Fibroblast of the aortic adventitia (primary cell): Measurements from ENCODE around the gene LONP2. TPM values are rescaled to one million over a fixed set of nuclear protein-coding genes. Genes with fewer than 3 reads are reported as not detected.
A peak's percentile ranks its signal among the peaks of the same experiment; 100 is the strongest.
"Not testable (repeated sequence)": the region's sequence is repeated elsewhere in the genome, so short reads cannot be mapped to it uniquely, and the experiment has no call there.

ENCODE experiments used
- DNase-seq: peaks from one replicate; pipeline ENCODE4 v3.0.0-alpha.2; 2010; ENCODE audit warnings: low read depth
- H3K4me3 ChIP-seq: 2 replicates; pipeline ENCODE4 v1.5.1; 2011; ENCODE audit warnings: low read depth, mild to moderate bottlenecking, control low read depth, low read length, moderate library complexity
- total RNA-seq: library from RNA; depleted of rRNA; stranded (reverse); fragments of >200 nt; gene quantifications from 2 replicates; pipeline ENCODE4 v1.2.3, GENCODE V29; 2012; ENCODE audit warnings: low replicate concordance
- TF ChIP-seq, protein P1 (sequence below): IDR thresholded peaks from 2 replicates; pipeline ENCODE4 v1.5.1; 2011; ENCODE audit warnings: mild to moderate bottlenecking, low read length, control low read depth, inconsistent platforms; ENCODE audit not compliant: insufficient read depth

LONP2 gene
- total RNA-seq, 1 donor: 49.3 TPM

DNA sequence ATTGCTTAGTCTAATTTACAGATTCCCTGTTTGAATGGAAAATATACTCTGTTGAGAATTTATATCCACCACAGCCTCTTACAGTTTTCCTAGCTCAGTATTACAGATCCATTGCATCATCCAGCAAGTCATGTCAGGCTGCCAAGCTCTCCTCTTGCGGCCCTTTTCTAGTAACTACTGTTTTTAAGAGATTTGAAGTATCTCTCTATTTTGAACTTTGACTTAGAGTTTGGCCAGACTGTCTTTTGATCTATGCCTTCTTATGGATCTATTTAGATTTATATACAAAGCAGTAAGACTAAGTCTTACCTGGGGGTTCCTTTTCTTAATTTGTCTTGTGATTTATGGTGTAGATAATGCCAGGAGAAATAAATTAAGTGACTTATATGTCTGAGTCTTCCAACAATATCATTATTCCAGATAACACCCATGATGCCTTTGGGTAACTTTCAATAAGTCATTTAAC, 56.3 kb downstream of the LONP2 start:
- no peak overlapping the region for H3K4me3 ChIP-seq
- TF ChIP-seq, protein P1, sequence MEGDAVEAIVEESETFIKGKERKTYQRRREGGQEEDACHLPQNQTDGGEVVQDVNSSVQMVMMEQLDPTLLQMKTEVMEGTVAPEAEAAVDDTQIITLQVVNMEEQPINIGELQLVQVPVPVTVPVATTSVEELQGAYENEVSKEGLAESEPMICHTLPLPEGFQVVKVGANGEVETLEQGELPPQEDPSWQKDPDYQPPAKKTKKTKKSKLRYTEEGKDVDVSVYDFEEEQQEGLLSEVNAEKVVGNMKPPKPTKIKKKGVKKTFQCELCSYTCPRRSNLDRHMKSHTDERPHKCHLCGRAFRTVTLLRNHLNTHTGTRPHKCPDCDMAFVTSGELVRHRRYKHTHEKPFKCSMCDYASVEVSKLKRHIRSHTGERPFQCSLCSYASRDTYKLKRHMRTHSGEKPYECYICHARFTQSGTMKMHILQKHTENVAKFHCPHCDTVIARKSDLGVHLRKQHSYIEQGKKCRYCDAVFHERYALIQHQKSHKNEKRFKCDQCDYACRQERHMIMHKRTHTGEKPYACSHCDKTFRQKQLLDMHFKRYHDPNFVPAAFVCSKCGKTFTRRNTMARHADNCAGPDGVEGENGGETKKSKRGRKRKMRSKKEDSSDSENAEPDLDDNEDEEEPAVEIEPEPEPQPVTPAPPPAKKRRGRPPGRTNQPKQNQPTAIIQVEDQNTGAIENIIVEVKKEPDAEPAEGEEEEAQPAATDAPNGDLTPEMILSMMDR: no peak
- peak; percentile 96 for DNase-seq

DNA sequence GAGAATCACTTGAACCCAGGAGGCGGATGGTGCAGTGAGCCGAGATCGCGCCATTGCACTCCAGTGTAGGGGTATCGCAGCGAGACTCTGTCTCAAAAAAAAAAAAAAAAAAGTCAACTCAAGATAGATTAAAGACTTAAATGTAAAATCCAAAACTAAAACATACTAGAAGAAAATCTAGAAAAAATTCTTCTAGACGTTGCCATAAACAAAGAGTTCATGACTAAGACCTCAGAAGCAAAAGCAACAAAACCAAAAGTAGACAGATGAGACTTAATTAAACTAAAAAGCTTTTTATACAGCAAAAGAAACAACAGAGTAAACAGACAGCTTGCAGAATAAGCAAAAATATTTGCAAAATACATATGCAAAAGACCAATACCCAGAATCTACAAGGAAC, 64.4 kb downstream of the LONP2 start:
- TF ChIP-seq, protein P1: no peak
- H3K4me3 ChIP-seq: no peak overlapping the region
- no peak for DNase-seq

DNA sequence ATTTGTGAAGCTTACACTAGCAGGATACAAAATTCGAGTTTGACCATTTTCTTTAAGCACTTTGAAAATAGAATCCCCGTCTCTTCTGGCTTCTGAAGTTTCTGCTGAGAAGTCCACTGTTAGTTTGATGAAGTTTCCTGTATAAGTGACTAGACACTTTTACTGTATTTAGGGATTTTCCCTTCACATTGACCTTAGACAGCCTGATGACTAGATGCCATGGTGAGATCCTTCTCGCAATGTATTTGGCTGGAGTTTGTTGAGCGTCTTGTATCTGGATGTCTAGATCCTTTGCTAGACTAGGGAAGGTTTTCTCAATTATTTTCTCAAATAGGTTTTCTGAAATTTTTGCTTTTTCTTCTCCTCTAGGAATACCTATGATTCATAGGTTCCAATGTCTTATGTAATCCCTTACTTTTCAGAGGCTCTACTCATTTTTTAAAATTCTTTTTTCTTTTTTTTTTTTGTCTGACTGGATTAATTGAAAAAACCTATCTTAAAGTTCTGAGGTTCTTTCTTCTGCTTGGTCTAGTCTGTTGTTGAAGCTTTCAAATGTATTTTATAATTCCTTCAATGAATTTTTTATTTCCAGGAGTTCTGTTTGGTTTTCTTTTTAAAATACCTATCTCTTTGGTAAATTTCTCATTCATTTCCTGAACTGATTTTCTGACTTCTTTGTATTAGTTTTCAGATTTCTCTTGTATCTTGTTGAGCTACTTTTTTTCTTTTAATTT, 67.0 kb downstream of the LONP2 start:
- H3K4me3 ChIP-seq: no peak overlapping the region
- TF ChIP-seq, protein P1: no peak
- DNase-seq: no peak

DNA sequence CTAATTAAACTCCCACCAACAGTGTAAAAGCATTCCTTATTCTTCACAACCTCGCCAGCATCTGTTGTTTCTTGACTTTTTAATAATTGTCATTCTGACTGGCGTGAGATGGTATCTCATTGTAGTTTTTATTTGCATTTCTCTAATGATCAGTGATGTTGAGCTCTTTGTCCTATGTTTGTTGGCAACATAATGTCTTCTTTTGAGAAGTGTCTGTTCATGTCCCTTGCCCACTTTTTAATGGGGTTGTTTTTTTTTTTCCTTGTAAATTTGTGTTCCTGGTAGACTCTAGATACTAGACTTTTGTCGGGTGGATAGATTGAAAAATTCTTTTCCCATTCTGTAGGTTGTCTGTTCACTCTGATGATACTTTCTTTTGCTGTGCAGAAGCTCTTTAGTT, 69.8 kb downstream of the LONP2 start:
- not testable (repeated sequence) for H3K4me3 ChIP-seq, DNase-seq

DNA sequence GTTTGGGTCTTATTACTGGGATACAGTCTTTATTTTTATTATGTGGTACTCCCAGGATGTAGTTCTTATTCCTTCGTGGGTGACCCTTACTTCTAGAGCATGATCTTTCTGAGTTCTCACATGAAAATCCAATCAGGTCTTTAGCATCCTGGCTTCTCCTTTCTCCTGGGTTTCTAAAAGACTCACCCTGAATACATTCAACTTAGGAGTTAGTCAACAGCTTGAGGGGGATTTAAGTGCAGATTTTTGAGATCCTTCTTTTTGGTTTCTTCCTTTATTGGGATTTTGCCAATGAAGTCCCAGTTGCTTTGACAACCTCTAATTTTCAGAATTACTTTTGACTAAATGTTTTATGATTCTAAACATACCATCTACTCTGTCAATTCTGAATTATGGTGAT, 72.9 kb downstream of the LONP2 start:
- H3K4me3 ChIP-seq: no peak overlapping the region
- TF ChIP-seq, protein P1: no peak
- no peak for DNase-seq

DNA sequence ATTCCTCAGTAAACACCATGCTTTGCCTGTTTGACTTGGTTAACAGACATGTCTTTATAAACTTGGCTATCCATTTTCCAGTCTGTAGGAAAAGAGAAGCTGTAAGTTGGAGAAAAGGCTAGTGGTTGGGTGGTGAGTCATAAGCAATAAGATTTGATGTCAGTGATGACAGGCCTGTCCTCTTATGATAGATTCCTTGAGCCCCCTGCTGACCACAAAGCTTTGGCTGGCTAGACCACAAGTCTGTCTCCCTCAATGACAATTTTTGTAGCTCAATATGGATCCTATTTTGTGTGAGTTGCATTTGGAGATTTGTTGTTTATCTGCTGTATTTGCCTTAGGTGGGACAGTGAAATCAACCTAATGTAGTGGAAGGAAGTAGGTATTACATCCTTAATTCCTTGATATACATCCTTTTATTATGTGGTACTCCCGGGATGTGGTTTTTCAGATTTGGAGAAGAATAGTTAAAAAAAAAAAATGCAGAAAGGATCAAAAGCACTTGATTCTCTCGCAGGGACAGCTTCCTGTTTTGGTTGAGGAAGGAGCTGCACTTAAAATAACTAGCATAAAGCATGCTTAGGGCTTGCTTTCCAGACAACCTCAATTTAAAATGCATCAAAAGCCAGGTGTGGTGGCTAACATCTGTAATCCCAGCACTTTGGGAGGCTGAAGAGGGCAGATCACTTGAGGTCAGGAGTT, 73.7 kb downstream of the LONP2 start:
- DNase-seq: peak; percentile 70
- TF ChIP-seq, protein P1: peak; percentile 8

DNA sequence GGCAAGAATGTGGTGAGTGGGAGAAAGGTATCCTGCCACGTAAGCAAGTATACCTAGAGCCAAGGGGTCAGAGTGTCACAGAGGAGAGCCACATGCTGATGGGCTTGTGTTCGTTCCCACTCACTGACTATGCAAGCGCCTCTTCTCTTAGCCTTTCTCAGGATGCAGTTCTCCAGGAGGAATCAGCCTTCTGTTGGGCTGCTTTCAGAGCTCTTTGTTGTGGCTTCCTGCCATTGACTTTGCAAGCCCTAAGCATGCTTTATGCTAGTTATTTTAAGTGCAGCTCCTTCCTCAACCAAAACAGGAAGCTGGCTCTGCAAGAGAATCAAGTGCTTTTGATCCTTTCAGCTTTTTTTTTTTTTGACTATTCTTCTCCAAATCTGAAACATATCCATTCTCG, 74.5 kb downstream of the LONP2 start:
- TF ChIP-seq, protein P1: no peak
- DNase-seq: peak; percentile 79
- H3K4me3 ChIP-seq: no peak overlapping the region

More for the DNA sequence above, 73.7 kb downstream of the LONP2 start:
- H3K4me3 ChIP-seq: no peak overlapping the region
